ENCODE results near the gene EYA4. TPM values are rescaled to one million over a fixed set of nuclear protein-coding genes. Genes with fewer than 3 reads are reported as not detected.

EYA4 gene
- total and polyA plus RNA-seq, 2 of the 4 experiments (the other 2 are of a cell fraction), result 5.7 to 11.1 TPM

GRCh38 chr6:133487174-133487573, 246.0 kb downstream of the EYA4 start:
- H3K9me1 ChIP-seq (ENCODE audit: insufficient read depth, low read length), result no peaks in the 10 kb centered on the region
- H3K27ac ChIP-seq (ENCODE audit: insufficient read depth, low read length), result no peak overlapping the region
- ChIA-PET POLR2A (ENCODE audit: unreplicated experiment) (no interaction called here), CTCF (no interaction called here)
- no peak overlapping the region for H3K56ac ChIP-seq (ENCODE audit: extremely low read depth, insufficient read depth, low read length)
- H3K4me2 ChIP-seq (ENCODE audit: low read depth, low read length), result no peak overlapping the region
- H2AK9ac ChIP-seq (replicated peaks; ENCODE audit: low read depth, low read length, poor library complexity), result no peak overlapping the region
- no peak overlapping the region for H3K4me3 ChIP-seq (ENCODE audit: insufficient read depth, low read depth, low read length)
- in situ Hi-C loops (cut with MboI; ENCODE audit: low sequenced_read_pairs), result no loop called here
- no peak overlapping the region for H2AK5ac ChIP-seq (ENCODE audit: low read depth, low read length)
- H3K18ac ChIP-seq (ENCODE audit: low read depth, low read length), result no peak overlapping the region
- H2BK20ac ChIP-seq (ENCODE audit: low read depth, low read length), result no peak overlapping the region
- H4K5ac ChIP-seq (ENCODE audit: low read depth, low read length), result no peak overlapping the region
- peaks cover 21% of the 10 kb centered on the region for H3K36me3 ChIP-seq (ENCODE audit: control insufficient read depth, insufficient read depth, low read length)
- no peak overlapping the region for H2BK120ac ChIP-seq (ENCODE audit: low read depth, low read length)
- no peaks in the 10 kb centered on the region for H3K9me3 ChIP-seq (ENCODE audit: control insufficient read depth, insufficient read depth, low read length)
- intact Hi-C loops (cut with micrococcal nuclease), result no loop called here
- H4K8ac ChIP-seq (ENCODE audit: low read depth in 2 of 2, low read length in 2 of 2), result no peak overlapping the region
- no peak overlapping the region for H3K4ac ChIP-seq (ENCODE audit: low read depth, low read length)
- BruUV-seq (replicated peaks), result no TSS peak
- no peak overlapping the region for H4K91ac ChIP-seq (ENCODE audit: insufficient read depth, low read depth, low read length)
- H3K79me1 ChIP-seq (ENCODE audit: low read depth in 1 of 2, low read length in 2 of 2), result no peaks in the 10 kb centered on the region
- H2AFZ ChIP-seq (replicated peaks; ENCODE audit: low read length, poor library complexity), result no peak overlapping the region
- no peak for DNase-seq
- dilution Hi-C loops (cut with HindIII; ENCODE audit: low sequenced_read_pairs, unreplicated experiment), result no loop called here
- H2BK5ac ChIP-seq (ENCODE audit: low read depth, low read length, poor library complexity, severe bottlenecking), result no peak overlapping the region
- no peak for ATAC-seq (ENCODE audit: low read depth)
- H3K14ac ChIP-seq (replicated peaks; ENCODE audit: low read depth, low read length), result no peak overlapping the region
- 100% methylated on average over 1 of the region's 2 CpGs; no CpG with 5 or more reads in 1 of the 2 experiments for WGBS, 2 experiments (ENCODE audit: extremely low coverage in 2 of 2, insufficient read length in 1 of 2)
- H3K27me3 ChIP-seq (ENCODE audit: control insufficient read depth, insufficient read depth, low read length), result no peaks in the 10 kb centered on the region
- H3K9ac ChIP-seq (ENCODE audit: low read depth, low read length), result no peak overlapping the region
- H3K23ac ChIP-seq (ENCODE audit: low read depth, low read length), result no peak overlapping the region
- H3K4me1 ChIP-seq (ENCODE audit: control insufficient read depth, insufficient read depth, low read length), result no peaks in the 10 kb centered on the region
- H4K20me1 ChIP-seq (ENCODE audit: insufficient read depth, low read length), result no peaks in the 10 kb centered on the region
- TF ChIP-seq MXI1 (IDR thresholded peaks at IDR 0.05; ENCODE audit: borderline replicate concordance, low read depth, low read length) (no peak), SMC3 (IDR thresholded peaks at IDR 0.05; ENCODE audit: low read depth, low read length) (no peak), POLR2A (IDR thresholded peaks at IDR 0.05; ENCODE audit: low read depth, low read length) (no peak), CTCF (conservative IDR thresholded peaks at IDR 0.05; ENCODE audit: low read depth, low read length) (no peak), MAZ (IDR thresholded peaks at IDR 0.05; ENCODE audit: borderline replicate concordance, low read depth, low read length) (no peak), MAFK (IDR thresholded peaks at IDR 0.05; ENCODE audit: low read depth, low read length) (no peak), BHLHE40 (IDR thresholded peaks at IDR 0.05; ENCODE audit: low read depth, low read length) (no peak), ELK1 (IDR thresholded peaks at IDR 0.05; ENCODE audit: borderline replicate concordance, low read depth, low read length) (no peak), NFE2L2 (IDR thresholded peaks at IDR 0.05; ENCODE audit: low read depth, low read length) (no peak), CHD1 (IDR thresholded peaks at IDR 0.05; ENCODE audit: low read depth, low read length) (no peak), CEBPB (IDR thresholded peaks at IDR 0.05; ENCODE audit: low read depth, low read length) (no peak), FOS (IDR thresholded peaks at IDR 0.05; ENCODE audit: low read depth, low read length) (no peak), RFX5 (IDR thresholded peaks at IDR 0.05; ENCODE audit: low read depth, low read length) (no peak), RCOR1 (IDR thresholded peaks at IDR 0.05; ENCODE audit: insufficient replicate concordance, low read length) (no peak), USF2 (IDR thresholded peaks at IDR 0.05; ENCODE audit: low read depth, low read length) (no peak), RAD21 (IDR thresholded peaks at IDR 0.05; ENCODE audit: low read length) (no peak)
- H2BK15ac ChIP-seq (ENCODE audit: low read depth, low read length), result no peak overlapping the region

All from IMR-90 (cell line).